AG10803 (cell line): ENCODE results near the gene RGS6.

Experiments
- DNase-seq: peaks from one replicate; pipeline ENCODE4 v3.0.0; 2010; ENCODE audit warnings: low read depth
- H3K4me3 ChIP-seq: 2 replicates; pipeline ENCODE4 v1.5.1; 2011; ENCODE audit warnings: mild to moderate bottlenecking, low read length, control low read depth
- TF ChIP-seq, protein P1 (sequence below): conservative IDR thresholded peaks from 2 replicates; pipeline ENCODE4 v1.5.1; 2011; ENCODE audit warnings: mild to moderate bottlenecking, low read length, control low read depth, inconsistent platforms

RGS6 gene

DNA sequence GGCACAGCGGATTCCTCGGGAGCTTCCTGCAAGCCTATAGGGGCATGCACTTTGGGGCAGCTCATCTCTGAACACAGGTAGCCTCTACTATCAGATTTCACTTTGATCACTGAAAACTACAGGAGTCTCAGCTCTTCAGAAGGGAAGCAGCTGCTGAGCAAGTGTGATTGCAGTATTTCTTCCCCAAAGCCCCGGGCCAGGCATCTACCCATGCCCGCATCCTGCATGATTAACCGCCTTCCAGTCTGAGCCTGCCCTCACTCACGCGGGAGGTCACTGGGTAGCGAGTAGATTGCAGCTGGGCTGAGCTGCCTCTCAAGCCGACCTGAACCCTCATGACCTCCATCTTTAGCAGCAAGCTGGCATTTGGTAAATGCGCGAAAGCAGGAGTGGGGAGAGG is 627.0 kb downstream of the RGS6 start:
- no peak overlapping the region for H3K4me3 ChIP-seq
- DNase-seq = peak; percentile 53
- TF ChIP-seq, protein P1, sequence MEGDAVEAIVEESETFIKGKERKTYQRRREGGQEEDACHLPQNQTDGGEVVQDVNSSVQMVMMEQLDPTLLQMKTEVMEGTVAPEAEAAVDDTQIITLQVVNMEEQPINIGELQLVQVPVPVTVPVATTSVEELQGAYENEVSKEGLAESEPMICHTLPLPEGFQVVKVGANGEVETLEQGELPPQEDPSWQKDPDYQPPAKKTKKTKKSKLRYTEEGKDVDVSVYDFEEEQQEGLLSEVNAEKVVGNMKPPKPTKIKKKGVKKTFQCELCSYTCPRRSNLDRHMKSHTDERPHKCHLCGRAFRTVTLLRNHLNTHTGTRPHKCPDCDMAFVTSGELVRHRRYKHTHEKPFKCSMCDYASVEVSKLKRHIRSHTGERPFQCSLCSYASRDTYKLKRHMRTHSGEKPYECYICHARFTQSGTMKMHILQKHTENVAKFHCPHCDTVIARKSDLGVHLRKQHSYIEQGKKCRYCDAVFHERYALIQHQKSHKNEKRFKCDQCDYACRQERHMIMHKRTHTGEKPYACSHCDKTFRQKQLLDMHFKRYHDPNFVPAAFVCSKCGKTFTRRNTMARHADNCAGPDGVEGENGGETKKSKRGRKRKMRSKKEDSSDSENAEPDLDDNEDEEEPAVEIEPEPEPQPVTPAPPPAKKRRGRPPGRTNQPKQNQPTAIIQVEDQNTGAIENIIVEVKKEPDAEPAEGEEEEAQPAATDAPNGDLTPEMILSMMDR = no peak

DNA sequence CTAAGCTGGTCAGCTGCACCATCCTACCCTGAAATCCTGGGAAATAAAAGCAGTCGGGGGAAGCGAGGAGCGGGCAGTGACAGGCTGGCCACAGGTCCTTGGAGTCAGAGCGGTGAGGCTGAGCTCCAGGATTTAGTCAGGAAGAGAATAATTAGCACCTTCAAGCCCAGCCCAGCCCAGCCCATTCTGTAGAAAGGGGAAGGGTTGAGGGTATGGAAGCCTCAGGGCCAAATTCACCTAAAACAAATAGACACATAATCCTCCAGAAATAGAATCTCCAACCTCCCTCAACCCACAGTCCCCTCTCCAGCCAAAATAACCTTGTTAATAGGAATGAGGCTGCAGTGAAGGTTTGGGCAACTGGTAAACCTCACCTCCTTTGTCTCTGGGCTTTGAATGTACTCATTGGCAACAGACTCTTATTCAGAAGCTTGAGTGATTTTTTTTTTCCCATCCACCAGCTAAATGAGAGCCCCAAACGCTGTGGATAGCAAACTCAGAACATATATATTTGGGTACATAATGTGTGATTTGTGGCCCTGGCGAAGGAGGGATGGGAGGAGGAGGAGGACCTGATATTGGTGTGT is 627.5 kb downstream of the RGS6 start:
- TF ChIP-seq, protein P1 = no peak
- no peak for DNase-seq
- no peak overlapping the region for H3K4me3 ChIP-seq

DNA sequence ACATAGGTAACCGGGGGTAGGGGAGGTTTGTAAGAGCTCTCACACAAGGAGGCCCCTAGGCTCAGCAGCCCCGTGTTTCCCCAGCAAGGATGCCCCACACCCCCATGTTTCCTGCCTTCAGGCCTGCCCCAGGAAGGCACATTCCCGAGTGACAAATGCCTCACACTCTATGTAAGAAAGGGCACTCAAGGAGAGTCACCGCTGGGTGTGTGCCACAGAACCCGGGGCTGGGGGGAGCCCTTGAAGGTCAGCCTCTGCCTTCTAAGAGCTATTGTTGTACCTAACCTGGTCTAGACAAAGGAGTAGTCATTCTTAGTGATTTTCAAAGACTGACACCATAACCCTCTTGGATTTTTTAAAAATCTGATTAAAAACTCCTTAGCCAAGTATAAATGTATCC is 628.1 kb downstream of the RGS6 start:
- DNase-seq = no peak
- no peak overlapping the region for H3K4me3 ChIP-seq
- TF ChIP-seq, protein P1 = no peak

DNA sequence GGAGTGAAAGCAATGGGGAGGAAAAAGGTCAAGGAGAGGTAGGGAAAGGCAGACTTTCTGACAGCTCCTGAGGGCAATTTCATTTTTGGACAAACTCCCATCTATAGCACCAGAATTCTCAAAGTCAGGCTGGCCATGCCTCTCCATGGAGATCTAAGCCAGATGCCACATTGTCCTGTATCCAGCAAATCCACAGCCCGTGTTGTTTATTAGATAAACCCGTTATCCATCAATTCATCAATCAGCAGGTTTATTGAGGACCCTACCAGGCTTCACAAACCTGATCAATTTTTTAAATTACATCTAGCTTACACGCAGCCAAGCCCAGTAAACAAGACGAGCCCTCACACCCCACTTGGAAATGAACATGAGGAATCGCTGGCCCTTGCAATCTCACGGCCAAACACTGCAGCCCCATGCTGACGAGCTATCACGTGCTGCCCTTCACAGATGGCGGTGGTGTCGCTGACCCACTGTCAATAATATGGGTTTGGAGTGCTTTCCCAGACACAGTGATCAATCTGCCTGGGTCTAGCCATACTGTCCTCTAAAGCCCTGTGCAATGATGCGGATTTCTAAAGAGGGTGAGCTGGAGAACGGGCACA is 628.8 kb downstream of the RGS6 start:
- TF ChIP-seq, protein P1 = no peak
- no peak overlapping the region for H3K4me3 ChIP-seq
- no peak for DNase-seq

DNA sequence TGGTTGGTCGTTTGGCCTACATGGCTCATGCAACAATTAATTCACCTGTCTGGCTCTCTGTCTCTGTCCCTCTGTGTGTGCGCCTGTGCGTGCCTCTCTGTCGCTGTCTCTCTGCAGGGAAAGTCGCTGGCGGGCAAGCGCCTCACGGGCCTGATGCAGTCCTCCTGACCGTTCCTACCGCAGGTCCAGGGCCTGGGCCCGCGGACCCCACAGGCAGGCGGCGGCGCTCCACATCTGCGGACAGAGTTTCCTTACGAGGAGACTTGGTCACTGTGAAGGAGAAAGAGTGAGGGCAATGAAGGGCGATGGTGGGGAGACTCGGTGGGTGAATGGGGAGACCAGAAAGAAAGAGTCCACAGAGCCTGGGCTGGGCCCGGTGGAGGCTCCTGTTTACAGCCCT is 630.1 kb downstream of the RGS6 start:
- H3K4me3 ChIP-seq = no peak overlapping the region
- TF ChIP-seq, protein P1 = no peak
- no peak for DNase-seq

DNA sequence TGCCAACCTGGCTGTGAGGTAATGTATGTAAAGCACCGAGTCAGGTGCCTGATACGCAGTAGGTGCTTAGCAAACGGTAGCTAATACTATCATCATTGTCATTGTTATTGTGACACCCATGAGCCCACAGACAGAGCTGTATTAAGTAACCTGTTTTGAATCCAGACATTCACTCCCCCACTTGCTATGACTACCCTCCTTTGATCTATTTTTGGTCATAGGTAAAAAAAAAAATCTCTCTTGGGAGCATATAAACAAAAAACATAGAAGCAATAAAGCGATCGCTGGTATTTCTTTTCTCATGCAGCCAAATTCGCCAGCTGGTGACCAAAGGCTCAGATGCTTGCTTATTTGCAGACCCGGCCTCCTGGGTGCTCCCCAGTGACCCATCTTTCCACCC is 631.4 kb downstream of the RGS6 start:
- TF ChIP-seq, protein P1 = no peak
- DNase-seq = no peak
- no peak overlapping the region for H3K4me3 ChIP-seq

DNA sequence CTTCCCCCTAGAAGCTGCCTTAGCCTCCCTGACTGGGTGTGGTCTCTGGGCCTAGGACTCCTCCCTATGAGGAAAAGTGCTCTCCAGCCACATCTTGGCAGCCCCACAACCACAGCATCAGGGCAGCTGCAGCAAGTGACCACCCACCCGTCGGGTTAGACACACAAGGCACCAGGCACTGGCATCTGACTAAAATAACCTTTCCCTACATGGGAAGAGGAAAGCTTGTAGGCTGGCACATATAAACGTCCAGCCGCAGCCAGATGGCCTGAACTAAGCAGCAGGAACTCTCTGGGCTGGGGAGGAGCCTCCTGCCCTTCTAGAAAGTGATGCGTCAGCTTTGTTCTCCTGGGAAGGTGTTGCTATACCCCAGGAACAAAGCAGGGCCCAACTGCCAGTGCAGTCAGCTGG is 632.9 kb downstream of the RGS6 start:
- H3K4me3 ChIP-seq = no peak overlapping the region
- TF ChIP-seq, protein P1 = no peak
- no peak for DNase-seq
